WTC11 (cell line): ENCODE results near the gene SPACDR. TPM values are rescaled to one million over a fixed set of nuclear protein-coding genes. Genes with fewer than 3 reads are reported as not detected.
A peak's percentile ranks its signal among the peaks of the same experiment; 100 is the strongest.

ENCODE experiments used
- ATAC-seq: fragments of 200-7000 bp; cut with Tn5 transposase; 2 replicates; pipeline ENCODE4 v1.10.0; 2021; ENCODE audit warnings: mild to moderate bottlenecking, moderate library complexity
- CTCF ChIA-PET: fragments of 300-600 bp; sonication (Branson Sonifier 250); formaldehyde crosslinking; loops from one replicate; lab custom pipeline; 2021; ENCODE audit warnings: antibody characterized with exemption; lab: Charles Lee
- POLR2A ChIA-PET: fragments of 350-600 bp; sonication (Branson Sonifier 250); formaldehyde crosslinking; loops from one replicate; lab custom pipeline; 2021; ENCODE audit warnings: antibody characterized with exemption; lab: Charles Lee
- DNase-seq: peaks from one replicate; pipeline ENCODE4 v3.0.0; 2021; ENCODE audit warnings: low spot score
- H3K27ac Mint-ChIP-seq: 2 replicates; pipeline ENCODE4 v1.8.0; 2021; ENCODE audit warnings: mixed read lengths
- H3K27me3 Mint-ChIP-seq: 2 replicates; pipeline ENCODE4 v1.8.0; 2021; ENCODE audit warnings: low read depth, mild to moderate bottlenecking, moderate library complexity, mixed read lengths
- H3K36me3 Mint-ChIP-seq: 2 replicates; pipeline ENCODE4 v1.8.0; 2021; ENCODE audit warnings: mixed read lengths
- H3K4me1 Mint-ChIP-seq: 2 replicates; pipeline ENCODE4 v1.8.0; 2022; ENCODE audit warnings: mixed read lengths
- H3K4me3 Mint-ChIP-seq: 2 replicates; pipeline ENCODE4 v1.8.0; 2021; ENCODE audit warnings: mild to moderate bottlenecking, moderate library complexity, mixed read lengths
- H3K9me3 Mint-ChIP-seq: 2 replicates; pipeline ENCODE4 v1.8.0; 2021; ENCODE audit warnings: mixed read lengths
- ELF4 ChIP-seq: sonication (generic); formaldehyde crosslinking; IDR thresholded peaks from 2 replicates; pipeline ENCODE4 v1.8.1; 2022; ENCODE audit warnings: low read depth, mild to moderate bottlenecking, moderate library complexity, missing genetic modification reagents
- FOXJ3 ChIP-seq: sonication (generic); formaldehyde crosslinking; IDR thresholded peaks from 2 replicates; pipeline ENCODE4 v1.9.0; 2021; ENCODE audit warnings: missing genetic modification reagents, mild to moderate bottlenecking, borderline replicate concordance
- GRHL2 ChIP-seq: fragments of 250-450 bp; sonication (Bioruptor Pico); IDR thresholded peaks from 2 replicates; pipeline ENCODE4 v1.8.0; 2022; ENCODE audit warnings: mild to moderate bottlenecking, moderate library complexity; ENCODE audit not compliant: insufficient replicate concordance, severe bottlenecking
- JUN ChIP-seq: sonication (generic); formaldehyde crosslinking; IDR thresholded peaks from 2 replicates; pipeline ENCODE4 v1.8.0; 2023; ENCODE audit warnings: mild to moderate bottlenecking, missing genetic modification reagents
- NFATC4 ChIP-seq: fragments of 250-450 bp; sonication (Bioruptor Pico); IDR thresholded peaks from 2 replicates; pipeline ENCODE4 v1.9.0; 2021; ENCODE audit warnings: mild to moderate bottlenecking
- NFYB ChIP-seq: sonication (generic); formaldehyde crosslinking; conservative IDR thresholded peaks from 2 replicates; pipeline ENCODE4 v1.8.0; 2022; ENCODE audit warnings: low read depth, missing genetic modification reagents
- NR1H2 ChIP-seq: sonication (generic); formaldehyde crosslinking; IDR thresholded peaks from 2 replicates; pipeline ENCODE4 v1.9.0; 2021; ENCODE audit warnings: mild to moderate bottlenecking, moderate library complexity, missing genetic modification reagents
- RORB ChIP-seq: fragments of 250-450 bp; sonication (Bioruptor Pico); IDR thresholded peaks from 2 replicates; pipeline ENCODE4 v1.9.0; 2021; ENCODE audit warnings: mild to moderate bottlenecking
- ZNF121 ChIP-seq: sonication (generic); formaldehyde crosslinking; IDR thresholded peaks from 2 replicates; pipeline ENCODE4 v1.8.0; 2023; ENCODE audit warnings: missing genetic modification reagents
- ZNF138 ChIP-seq: sonication (generic); formaldehyde crosslinking; conservative IDR thresholded peaks from 2 replicates; pipeline ENCODE4 v1.8.1; 2022; ENCODE audit warnings: mild to moderate bottlenecking, moderate library complexity, missing genetic modification reagents
- ZNF232 ChIP-seq: sonication (generic); formaldehyde crosslinking; IDR thresholded peaks from 2 replicates; pipeline ENCODE4 v1.8.0; 2022; ENCODE audit warnings: mild to moderate bottlenecking, missing genetic modification reagents
- total RNA-seq: library from RNA; stranded (reverse); gene quantifications from 3 replicates; pipeline ENCODE4 v1.2.3, GENCODE V29; 2021
- TF ChIP-seq, protein P1 (sequence below): sonication (generic); formaldehyde crosslinking; IDR thresholded peaks from 2 replicates; pipeline ENCODE4 v1.8.1; 2023; ENCODE audit warnings: mild to moderate bottlenecking, moderate library complexity, missing genetic modification reagents
- TF ChIP-seq, protein P2 (sequence below): sonication (generic); formaldehyde crosslinking; IDR thresholded peaks from 2 replicates; pipeline ENCODE4 v1.8.1; 2022; ENCODE audit warnings: missing genetic modification reagents, borderline replicate concordance
- TF ChIP-seq, protein P3 (sequence below): sonication (generic); formaldehyde crosslinking; IDR thresholded peaks from 2 replicates; pipeline ENCODE4 v1.8.1; 2022; ENCODE audit warnings: low read depth, missing genetic modification reagents, borderline replicate concordance
- TF ChIP-seq, protein P4 (sequence below): fragments of 250-450 bp; sonication (Bioruptor Pico); IDR thresholded peaks from 2 replicates; pipeline ENCODE4 v1.9.0; 2021; ENCODE audit warnings: mild to moderate bottlenecking
- TF ChIP-seq, protein P5 (sequence below): sonication (generic); formaldehyde crosslinking; IDR thresholded peaks from 2 replicates; pipeline ENCODE4 v1.8.1; 2022; ENCODE audit warnings: mild to moderate bottlenecking, moderate library complexity, missing genetic modification reagents

The SPACDR gene
- total RNA-seq, 1 experiment from 2014 or later, result 0.33 TPM

DNA sequence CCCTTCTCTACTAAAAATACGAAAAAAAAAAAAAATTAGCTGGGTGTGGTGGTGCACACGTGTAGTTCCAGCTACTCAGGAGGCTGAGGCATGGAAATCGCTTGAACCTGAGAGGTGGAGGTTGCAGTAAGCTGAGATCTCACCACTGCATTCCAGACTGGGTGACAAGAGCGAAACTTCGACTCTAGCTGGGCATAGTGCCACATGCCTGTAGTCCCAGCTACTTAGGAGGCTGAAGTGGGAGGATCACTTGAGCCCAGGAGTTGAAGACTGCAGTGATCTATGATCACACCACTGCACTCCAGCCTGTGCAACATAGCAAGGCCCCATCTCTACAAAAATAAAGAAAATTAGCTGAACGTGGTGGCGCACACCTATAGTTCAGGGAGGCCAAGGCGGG is 1.2 kb upstream of the SPACDR start (continued):
- TF ChIP-seq, protein P1, sequence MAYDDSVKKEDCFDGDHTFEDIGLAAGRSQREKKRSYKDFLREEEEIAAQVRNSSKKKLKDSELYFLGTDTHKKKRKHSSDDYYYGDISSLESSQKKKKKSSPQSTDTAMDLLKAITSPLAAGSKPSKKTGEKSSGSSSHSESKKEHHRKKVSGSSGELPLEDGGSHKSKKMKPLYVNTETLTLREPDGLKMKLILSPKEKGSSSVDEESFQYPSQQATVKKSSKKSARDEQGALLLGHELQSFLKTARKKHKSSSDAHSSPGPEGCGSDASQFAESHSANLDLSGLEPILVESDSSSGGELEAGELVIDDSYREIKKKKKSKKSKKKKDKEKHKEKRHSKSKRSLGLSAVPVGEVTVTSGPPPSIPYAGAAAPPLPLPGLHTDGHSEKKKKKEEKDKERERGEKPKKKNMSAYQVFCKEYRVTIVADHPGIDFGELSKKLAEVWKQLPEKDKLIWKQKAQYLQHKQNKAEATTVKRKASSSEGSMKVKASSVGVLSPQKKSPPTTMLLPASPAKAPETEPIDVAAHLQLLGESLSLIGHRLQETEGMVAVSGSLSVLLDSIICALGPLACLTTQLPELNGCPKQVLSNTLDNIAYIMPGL (CRISPR knock-in tag), result no peak
- TF ChIP-seq RORB (CRISPR knock-in tag), result no peak

DNA sequence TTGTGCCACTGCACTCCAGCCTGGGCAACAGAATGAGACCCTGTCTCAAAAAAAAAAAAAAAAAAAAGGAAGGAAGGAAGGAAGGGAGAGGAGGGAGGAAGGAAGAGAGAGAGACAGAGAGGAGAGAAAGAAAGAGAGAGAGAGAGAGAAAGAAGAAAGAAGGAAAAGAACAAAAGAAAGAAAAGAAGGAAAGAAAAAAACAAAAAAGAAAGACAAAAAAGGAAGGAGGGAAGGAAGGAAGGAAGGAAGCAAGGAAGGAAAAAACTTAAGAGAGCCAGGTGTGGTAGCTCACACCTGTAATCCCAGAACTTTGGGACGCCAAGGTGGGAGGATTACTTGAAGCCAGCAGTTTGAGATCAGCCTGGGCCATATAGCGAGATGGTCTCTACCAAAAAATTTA is 731 bp upstream of the SPACDR start:
- Mint-ChIP-seq H3K27me3 (no peaks in the 10 kb centered on the region; the same call in 1 of the 2 replicates), H3K36me3 (no peaks in the 10 kb centered on the region)
- ATAC-seq, result no peak

DNA sequence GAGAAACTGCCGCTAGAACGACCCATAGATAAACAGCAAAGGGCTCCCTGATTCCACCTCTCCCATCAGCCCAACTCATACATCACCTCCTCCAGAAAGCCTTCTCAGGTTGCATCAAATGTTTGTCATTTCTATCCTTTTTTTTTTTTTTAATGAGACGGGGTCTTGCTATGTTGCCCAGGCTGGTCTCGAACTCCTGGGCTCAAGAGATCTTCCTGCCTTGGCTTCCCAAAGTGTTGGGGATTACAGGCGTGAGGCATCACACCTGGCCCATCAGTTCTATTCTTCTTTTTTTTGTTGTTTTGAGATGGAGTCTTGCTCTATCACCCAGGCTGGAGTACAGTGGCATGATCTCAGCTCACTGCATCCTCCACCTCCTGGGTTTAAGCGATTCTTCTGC is 7.0 kb downstream of the SPACDR start:
- Mint-ChIP-seq H3K4me3 (no peak overlapping the region), H3K27me3 (no peaks in the 10 kb centered on the region; the same call in 1 of the 2 replicates), H3K36me3 (no peaks in the 10 kb centered on the region), H3K4me1 (peaks cover 10% of the 10 kb centered on the region), H3K27ac (no peak overlapping the region), H3K9me3 (no peaks in the 10 kb centered on the region)
- ATAC-seq (no peak), DNase-seq (no peak)
- ChIA-PET CTCF (interaction anchor here (0.7 to 4.2 kb wide), 9 partner anchors 9 to 249 kb away, joined by 3 to 46 read pairs (median 6); partner anchors contain the start of genes POP7 and ZCWPW1), POLR2A (no interaction called here)
- TF ChIP-seq ZNF121 (CRISPR knock-in tag) (peak; percentile 30; the same call in 1 of the 2 replicates), RORB (CRISPR knock-in tag) (no peak), NR1H2 (no peak), NFYB (CRISPR knock-in tag) (no peak)
- TF ChIP-seq, protein P2, sequence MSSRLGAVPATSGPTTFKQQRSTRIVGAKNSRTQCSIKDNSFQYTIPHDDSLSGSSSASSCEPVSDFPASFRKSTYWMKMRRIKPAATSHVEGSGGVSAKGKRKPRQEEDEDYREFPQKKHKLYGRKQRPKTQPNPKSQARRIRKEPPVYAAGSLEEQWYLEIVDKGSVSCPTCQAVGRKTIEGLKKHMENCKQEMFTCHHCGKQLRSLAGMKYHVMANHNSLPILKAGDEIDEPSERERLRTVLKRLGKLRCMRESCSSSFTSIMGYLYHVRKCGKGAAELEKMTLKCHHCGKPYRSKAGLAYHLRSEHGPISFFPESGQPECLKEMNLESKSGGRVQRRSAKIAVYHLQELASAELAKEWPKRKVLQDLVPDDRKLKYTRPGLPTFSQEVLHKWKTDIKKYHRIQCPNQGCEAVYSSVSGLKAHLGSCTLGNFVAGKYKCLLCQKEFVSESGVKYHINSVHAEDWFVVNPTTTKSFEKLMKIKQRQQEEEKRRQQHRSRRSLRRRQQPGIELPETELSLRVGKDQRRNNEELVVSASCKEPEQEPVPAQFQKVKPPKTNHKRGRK (CRISPR knock-in tag), result no peak

More for the DNA sequence above, 731 bp upstream of the SPACDR start:
- Mint-ChIP-seq H3K4me3 (no peak overlapping the region), H3K9me3 (no peaks in the 10 kb centered on the region), H3K27ac (no peak overlapping the region), H3K4me1 (0 out of 2 replicates have a peak, but pooled peaks cover 2% of the 10 kb centered on the region)
- ChIA-PET POLR2A (no interaction called here), CTCF (interaction anchor here (0.7 to 7.9 kb wide), 20 partner anchors 7 to 323 kb away, joined by 3 to 56 read pairs (median 8); partner anchors contain the start of genes AGFG2, MOSPD3, NYAP1 and TSC22D4)
- no peak for DNase-seq
- TF ChIP-seq, protein P2 (CRISPR knock-in tag), result 0 out of 2 replicates have a peak, but pooled peaks have one; percentile 31
- no peak for TF ChIP-seq ZNF232 (CRISPR knock-in tag)

DNA sequence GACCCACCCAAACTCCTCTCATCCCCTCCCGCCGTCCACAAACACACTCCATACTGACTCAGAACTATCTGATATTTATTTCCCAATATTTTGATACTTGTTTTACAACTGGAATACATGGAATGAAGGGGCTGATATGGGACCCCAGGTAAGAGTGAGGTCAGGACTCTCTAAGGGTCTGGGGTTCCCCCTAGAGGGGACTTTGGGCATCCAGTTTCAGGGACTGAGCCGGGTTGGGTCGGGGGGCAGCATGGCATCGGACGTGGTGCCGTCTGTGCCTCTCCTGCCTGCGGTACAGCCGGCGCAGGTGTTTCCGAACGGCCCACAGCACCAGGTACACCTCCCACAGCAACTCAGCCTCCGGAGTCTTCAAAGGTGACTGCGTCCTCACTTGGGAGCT is 7.5 kb downstream of the SPACDR start:
- Mint-ChIP-seq H3K27ac (no peak overlapping the region), H3K4me1 (peaks cover 10% of the 10 kb centered on the region), H3K36me3 (no peaks in the 10 kb centered on the region), H3K9me3 (no peaks in the 10 kb centered on the region), H3K4me3 (no peak overlapping the region), H3K27me3 (no peaks in the 10 kb centered on the region; the same call in 1 of the 2 replicates)
- peak; percentile 47 for DNase-seq
- POLR2A ChIA-PET, result no interaction called here
- CTCF ChIA-PET, result interaction anchor here (0.7 to 4.2 kb wide), 21 partner anchors 9 to 249 kb away, joined by 3 to 46 read pairs (median 7); partner anchors contain the start of genes FBXO24, LRCH4, MEPCE and POP7
- ATAC-seq, result peak; percentile 73
- no peak for TF ChIP-seq GRHL2 (CRISPR knock-in tag)
- TF ChIP-seq, protein P3, sequence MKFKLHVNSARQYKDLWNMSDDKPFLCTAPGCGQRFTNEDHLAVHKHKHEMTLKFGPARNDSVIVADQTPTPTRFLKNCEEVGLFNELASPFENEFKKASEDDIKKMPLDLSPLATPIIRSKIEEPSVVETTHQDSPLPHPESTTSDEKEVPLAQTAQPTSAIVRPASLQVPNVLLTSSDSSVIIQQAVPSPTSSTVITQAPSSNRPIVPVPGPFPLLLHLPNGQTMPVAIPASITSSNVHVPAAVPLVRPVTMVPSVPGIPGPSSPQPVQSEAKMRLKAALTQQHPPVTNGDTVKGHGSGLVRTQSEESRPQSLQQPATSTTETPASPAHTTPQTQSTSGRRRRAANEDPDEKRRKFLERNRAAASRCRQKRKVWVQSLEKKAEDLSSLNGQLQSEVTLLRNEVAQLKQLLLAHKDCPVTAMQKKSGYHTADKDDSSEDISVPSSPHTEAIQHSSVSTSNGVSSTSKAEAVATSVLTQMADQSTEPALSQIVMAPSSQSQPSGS (CRISPR knock-in tag), result no peak
- no peak for TF ChIP-seq ELF4
- no peak for TF ChIP-seq ZNF138 (CRISPR knock-in tag)
- no peak for TF ChIP-seq FOXJ3
- no peak for TF ChIP-seq JUN (CRISPR knock-in tag)
- no peak for TF ChIP-seq NFATC4 (CRISPR knock-in tag)
- TF ChIP-seq, protein P1 (CRISPR knock-in tag), result no peak
- TF ChIP-seq, protein P4, sequence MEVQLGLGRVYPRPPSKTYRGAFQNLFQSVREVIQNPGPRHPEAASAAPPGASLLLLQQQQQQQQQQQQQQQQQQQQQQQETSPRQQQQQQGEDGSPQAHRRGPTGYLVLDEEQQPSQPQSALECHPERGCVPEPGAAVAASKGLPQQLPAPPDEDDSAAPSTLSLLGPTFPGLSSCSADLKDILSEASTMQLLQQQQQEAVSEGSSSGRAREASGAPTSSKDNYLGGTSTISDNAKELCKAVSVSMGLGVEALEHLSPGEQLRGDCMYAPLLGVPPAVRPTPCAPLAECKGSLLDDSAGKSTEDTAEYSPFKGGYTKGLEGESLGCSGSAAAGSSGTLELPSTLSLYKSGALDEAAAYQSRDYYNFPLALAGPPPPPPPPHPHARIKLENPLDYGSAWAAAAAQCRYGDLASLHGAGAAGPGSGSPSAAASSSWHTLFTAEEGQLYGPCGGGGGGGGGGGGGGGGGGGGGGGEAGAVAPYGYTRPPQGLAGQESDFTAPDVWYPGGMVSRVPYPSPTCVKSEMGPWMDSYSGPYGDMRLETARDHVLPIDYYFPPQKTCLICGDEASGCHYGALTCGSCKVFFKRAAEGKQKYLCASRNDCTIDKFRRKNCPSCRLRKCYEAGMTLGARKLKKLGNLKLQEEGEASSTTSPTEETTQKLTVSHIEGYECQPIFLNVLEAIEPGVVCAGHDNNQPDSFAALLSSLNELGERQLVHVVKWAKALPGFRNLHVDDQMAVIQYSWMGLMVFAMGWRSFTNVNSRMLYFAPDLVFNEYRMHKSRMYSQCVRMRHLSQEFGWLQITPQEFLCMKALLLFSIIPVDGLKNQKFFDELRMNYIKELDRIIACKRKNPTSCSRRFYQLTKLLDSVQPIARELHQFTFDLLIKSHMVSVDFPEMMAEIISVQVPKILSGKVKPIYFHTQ (CRISPR knock-in tag), result no peak
- TF ChIP-seq, protein P5, sequence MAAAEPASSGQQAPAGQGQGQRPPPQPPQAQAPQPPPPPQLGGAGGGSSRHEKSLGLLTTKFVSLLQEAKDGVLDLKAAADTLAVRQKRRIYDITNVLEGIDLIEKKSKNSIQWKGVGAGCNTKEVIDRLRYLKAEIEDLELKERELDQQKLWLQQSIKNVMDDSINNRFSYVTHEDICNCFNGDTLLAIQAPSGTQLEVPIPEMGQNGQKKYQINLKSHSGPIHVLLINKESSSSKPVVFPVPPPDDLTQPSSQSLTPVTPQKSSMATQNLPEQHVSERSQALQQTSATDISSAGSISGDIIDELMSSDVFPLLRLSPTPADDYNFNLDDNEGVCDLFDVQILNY (CRISPR knock-in tag), result no peak
